Left lung (tissue), 14 donors: Measurements from ENCODE around the gene PTGER3. TPM values are rescaled to one million over a fixed set of nuclear protein-coding genes. Genes with fewer than 3 reads are reported as not detected.

Source experiments
- ATAC-seq: fragments of 200-7000 bp; cut with Tn5 transposase; one replicate; pipeline ENCODE4 v1.9.1; 2020; ENCODE audit warnings: moderate library complexity
- DNase-seq, 4 donors: peaks; one replicate each; pipeline ENCODE4 v3.0.0-alpha.2; 2013 to 2020
- H3K27ac ChIP-seq, 2 donors: fragments of 200-600 bp; sonication (generic) in 1 of 2; one replicate each; pipeline versions ENCODE4 v1.5.0 to v1.8.0; 2020 to 2021
- H3K27me3 ChIP-seq, 2 donors: fragments of 200-600 bp; sonication (generic) in 1 of 2; one replicate each; pipeline versions ENCODE4 v1.5.0 to v1.8.0; 2020 to 2021
- H3K36me3 ChIP-seq, 2 donors: fragments of 200-600 bp; sonication (generic) in 1 of 2; one replicate each; pipeline versions ENCODE4 v1.5.0 to v1.8.0; 2020 to 2021
- H3K4me1 ChIP-seq, 2 donors: fragments of 200-600 bp; one replicate each; pipeline ENCODE4 v1.8.0; 2021
- H3K4me3 ChIP-seq, 2 donors: fragments of 200-600 bp; sonication (generic) in 1 of 2; one replicate each; pipeline versions ENCODE4 v1.5.0 to v1.8.0; 2020 to 2021; ENCODE audit warnings: mild to moderate bottlenecking in 1 of 2
- H3K9me3 ChIP-seq, 2 donors: fragments of 200-600 bp; sonication (generic) in 1 of 2; one replicate each; pipeline versions ENCODE4 v1.5.0 to v1.8.0; 2020 to 2021
- CTCF ChIP-seq, 2 donors: fragments of 200-600 bp; sonication (generic) in 1 of 2; IDR thresholded peaks; one replicate each; pipeline versions ENCODE4 v1.5.0 to v1.8.0; 2021; ENCODE audit warnings: antibody characterized with exemption in 2 of 2
- intact Hi-C, 2 donors: fragments of 100-400 bp; cut with DNase I; formaldehyde crosslinking; loops; one replicate each; pipeline versions ENCODE4 v1.11.2 to v1.14.2; 2022
- long read RNA-seq, 12 donors: library from polyadenylated mRNA in 2 of 12; unstranded in 2 of 12; transcript quantifications; one replicate each; pipeline ENCODE4 v2.0.0 and lab custom pipeline, GENCODE V29; 2019 to 2026
- polyA plus RNA-seq, 6 donors: library from polyadenylated mRNA; unstranded; fragments of 120-200 nt; gene quantifications; one replicate each; pipeline ENCODE4 v1.2.1, GENCODE V29; 2013; ENCODE audit not compliant: insufficient read length in 6 of 6
- total RNA-seq, 2 donors: library from RNA; stranded (reverse); fragmentation: NEBNext Ultra II Directional; extraction: Animal tissue kit (Norgen Biotek cat#: 25700); gene quantifications; one replicate each; pipeline ENCODE4 v1.2.1, GENCODE V29; 2021
- donor health status: DM: no; HTN: yes; CAD: no.
- donor health status: DM: no; HTN: no; CAD: no.

The PTGER3 gene
- total RNA-seq (1 to 10 TPM; 1.0 to 1.6 TPM), polyA plus RNA-seq (1 to 10 TPM in 1 of 6 donors, under 1 TPM in 5; 0.24 to 1.1 (median 0.39) TPM)
- long read RNA-seq, donor 1: 0 reads
- long read RNA-seq, donor 2, partial matches to known transcripts: 0 of 1 reads
- long read RNA-seq, donor 2, other reads (novel, unspliced or antisense): 0 of 1 reads
- long read RNA-seq, donor 3: 0 reads
- long read RNA-seq, donor 4: 0 reads
- long read RNA-seq, donor 5: 0 reads
- long read RNA-seq, donor 6: 0 reads
- long read RNA-seq, donor 7, full-length matches to known transcripts: 1 of 1 reads
- long read RNA-seq, donor 7, partial matches to known transcripts: 0 of 1 reads
- long read RNA-seq, donor 7, other reads (novel, unspliced or antisense): 0 of 1 reads
- long read RNA-seq, donor 8, partial matches to known transcripts: 0 of 1 reads
- long read RNA-seq, donor 8, other reads (novel, unspliced or antisense): 0 of 1 reads
- long read RNA-seq, donor 9: 0 reads
- long read RNA-seq, donor 10, partial matches to known transcripts: 0 of 1 reads
- long read RNA-seq, donor 10, other reads (novel, unspliced or antisense): 0 of 1 reads
- long read RNA-seq, donor 11, full-length matches to known transcripts: 5 of 5 reads
- long read RNA-seq, donor 11, partial matches to known transcripts: 0 of 5 reads
- long read RNA-seq, donor 11, other reads (novel, unspliced or antisense): 0 of 5 reads
- long read RNA-seq, donor 12, partial matches to known transcripts: 0 of 1 reads
- long read RNA-seq, donor 12, other reads (novel, unspliced or antisense): 0 of 1 reads

GRCh38 chr1:71047635-71048607 is at the start of gene PTGER3:
PTGER3 (minus strand) TSS chr1:71047816; CDS start chr1:71047577, 239 bp downstream.
- Histone ChIP-seq H3K36me3 (no peaks in the 10 kb centered on the region), H3K4me3 (peak within 1 kb of the TSS; percentile 23 to 41), H3K9me3 (no peaks in the 10 kb centered on the region), H3K4me1 (peaks cover 10 to 19% of the 10 kb centered on the region in 2 donors), H3K27ac (no peak within 1 kb of the TSS), H3K27me3 (peaks cover 25 to 62% of the 10 kb centered on the region in 2 donors)
- no peak for TF ChIP-seq CTCF (IDR thresholded peaks at IDR 0.05)
- ATAC-seq: peak; percentile 81
- intact Hi-C loops: loop anchor here in 1 of 2 donors (5.0 kb wide), 2 partner anchors 366 to 516 kb away; no protein-coding TSS in a partner anchor
- DNase-seq: peak in 3 of 4 donors; percentile 29 to 90 (median 62)

- Histone ChIP-seq H3K27me3 (no peaks in the 10 kb centered on the region), H3K4me3 (no peak overlapping the region), H3K27ac (no peak overlapping the region), H3K4me1 (no peaks in the 10 kb centered on the region), H3K36me3 (no peaks in the 10 kb centered on the region), H3K9me3 (no peaks in the 10 kb centered on the region)
- intact Hi-C loops: no loop called here
- no peak for DNase-seq
- no peak for ATAC-seq
- TF ChIP-seq CTCF (IDR thresholded peaks at IDR 0.05): no peak
Observed at GRCh38 chr1:71094913-71095312, 47.3 kb upstream of the PTGER3 start.

- Histone ChIP-seq H3K36me3 (no peaks in the 10 kb centered on the region), H3K4me1 (peaks cover 0 to 7% of the 10 kb centered on the region in 2 donors), H3K4me3 (no peak overlapping the region), H3K27me3 (no peaks in the 10 kb centered on the region), H3K27ac (no peak overlapping the region), H3K9me3 (no peaks in the 10 kb centered on the region)
- peak in 1 of 2 donors; percentile 54 for TF ChIP-seq CTCF (IDR thresholded peaks at IDR 0.05)
- intact Hi-C loops: no loop called here
- ATAC-seq: peak; percentile 26
- peak in 1 of 4 donors; percentile 32 for DNase-seq
Observed at GRCh38 chr1:71093938-71094337, 46.3 kb upstream of the PTGER3 start.

GRCh38 chr1:71089536-71090270 is 42.1 kb upstream of the PTGER3 start:
- ATAC-seq: peak; percentile 56
- no peak for TF ChIP-seq CTCF (IDR thresholded peaks at IDR 0.05)
- no peaks in the 10 kb centered on the region for H3K27me3 ChIP-seq
- H3K4me1 ChIP-seq: peaks cover 0 to 7% of the 10 kb centered on the region in 2 donors
- no peaks in the 10 kb centered on the region for H3K9me3 ChIP-seq
- H3K4me3 ChIP-seq: no peak overlapping the region
- DNase-seq: no peak
- intact Hi-C loops: no loop called here
- no peaks in the 10 kb centered on the region for H3K36me3 ChIP-seq
- H3K27ac ChIP-seq: peak overlapping the region; percentile 38 to 60
